IMR-90 (cell line): ENCODE results near the gene MINDY3. TPM values are rescaled to one million over a fixed set of nuclear protein-coding genes. Genes with fewer than 3 reads are reported as not detected.

Experiments
- ATAC-seq: fragments of 200-7000 bp; cut with Tn5 transposase; 2 replicates; pipeline ENCODE4 v1.9.1; 2020; ENCODE audit warnings: low read depth, mild to moderate bottlenecking, moderate library complexity
- BruUV-seq: library from RNA; stranded (reverse); fragments of 400-500 nt; replicated peaks from 2 replicates; lab custom pipeline; 2021; lab: Mats Ljungman, UMichigan
- CTCF ChIA-PET: fragments of 300-600 bp; formaldehyde crosslinking; extraction: SDS; loops from one replicate; lab custom pipeline; 2021; ENCODE audit warnings: antibody characterized with exemption; lab: Yijun Ruan, JAX
- POLR2A ChIA-PET: fragments of 300-600 bp; sonication (Branson Sonifier 250); formaldehyde crosslinking; loops from one replicate; lab custom pipeline; 2022; ENCODE audit warnings: antibody characterized with exemption; ENCODE audit not compliant: unreplicated experiment; lab: Charles Lee
- DNase-seq: peaks from one replicate; pipeline ENCODE4 v3.0.0; 2013
- H2AFZ ChIP-seq: replicated peaks from 2 replicates; pipeline ENCODE3; 2013; ENCODE audit warnings: low read length, mild to moderate bottlenecking; ENCODE audit not compliant: poor library complexity
- H2AK5ac ChIP-seq: 2 replicates; pipeline ENCODE4 v1.6.1; 2013; ENCODE audit warnings: low read depth, low read length, inconsistent platforms
- H2AK9ac ChIP-seq: replicated peaks from 2 replicates; pipeline ENCODE3; 2013; ENCODE audit warnings: mild to moderate bottlenecking, low read depth, low read length, moderate library complexity; ENCODE audit not compliant: poor library complexity
- H2BK120ac ChIP-seq: 2 replicates; pipeline ENCODE4 v1.6.1; 2013; ENCODE audit warnings: low read depth, low read length, inconsistent platforms
- H2BK15ac ChIP-seq: 3 replicates; pipeline ENCODE4 v1.6.1; 2013; ENCODE audit warnings: low read depth, low read length, inconsistent platforms
- H2BK20ac ChIP-seq: 2 replicates; pipeline ENCODE4 v1.6.1; 2013; ENCODE audit warnings: low read depth, mild to moderate bottlenecking, inconsistent platforms, low read length, moderate library complexity
- H2BK5ac ChIP-seq: 2 replicates; pipeline ENCODE4 v1.6.1; 2013; ENCODE audit warnings: mild to moderate bottlenecking, low read depth, low read length, inconsistent platforms; ENCODE audit not compliant: poor library complexity, severe bottlenecking
- H3K14ac ChIP-seq: replicated peaks from 2 replicates; pipeline ENCODE4 v1.6.1; 2013; ENCODE audit warnings: low read depth, low read length, inconsistent platforms
- H3K18ac ChIP-seq: 2 replicates; pipeline ENCODE4 v1.6.1; 2013; ENCODE audit warnings: low read depth, low read length, control low read depth
- H3K23ac ChIP-seq: 2 replicates; pipeline ENCODE4 v1.6.1; 2013; ENCODE audit warnings: low read depth, low read length, inconsistent platforms
- H3K27ac ChIP-seq: 2 replicates; pipeline ENCODE4 v1.5.1; 2013; ENCODE audit warnings: mild to moderate bottlenecking, control low read depth, low read length; ENCODE audit not compliant: insufficient read depth
- H3K27me3 ChIP-seq: 2 replicates; pipeline ENCODE4 v1.6.1; 2013; ENCODE audit warnings: low read length; ENCODE audit not compliant: control insufficient read depth, insufficient read depth
- H3K36me3 ChIP-seq: 2 replicates; pipeline ENCODE4 v1.6.1; 2013; ENCODE audit warnings: low read length, mixed read lengths; ENCODE audit not compliant: control insufficient read depth, insufficient read depth
- H3K4ac ChIP-seq: 2 replicates; pipeline ENCODE4 v1.6.1; 2013; ENCODE audit warnings: low read depth, low read length, inconsistent platforms
- H3K4me1 ChIP-seq: 2 replicates; pipeline ENCODE4 v1.6.1; 2013; ENCODE audit warnings: low read length, mixed read lengths; ENCODE audit not compliant: control insufficient read depth, insufficient read depth
- H3K4me2 ChIP-seq: 2 replicates; pipeline ENCODE4 v1.6.1; 2013; ENCODE audit warnings: low read depth, mild to moderate bottlenecking, control low read depth, low read length, moderate library complexity
- H3K4me3 ChIP-seq: 2 replicates; pipeline ENCODE4 v1.5.1; 2013; ENCODE audit warnings: low read depth, mild to moderate bottlenecking, control low read depth, low read length, moderate library complexity; ENCODE audit not compliant: insufficient read depth
- H3K56ac ChIP-seq: 2 replicates; pipeline ENCODE4 v1.6.1; 2013; ENCODE audit warnings: low read length, inconsistent platforms; ENCODE audit not compliant: insufficient read depth; ENCODE audit errors: extremely low read depth
- H3K79me1 ChIP-seq, 2 experiments: 2 replicates each; pipeline ENCODE4 v1.6.1; 2013; ENCODE audit warnings: low read length in 2 of 2, inconsistent platforms in 1 of 2, low read depth in 1 of 2
- H3K9ac ChIP-seq: 2 replicates; pipeline ENCODE4 v1.6.1; 2013; ENCODE audit warnings: low read depth, low read length, control low read depth
- H3K9me1 ChIP-seq: 2 replicates; pipeline ENCODE4 v1.6.1; 2013; ENCODE audit warnings: low read length, inconsistent platforms; ENCODE audit not compliant: insufficient read depth
- H3K9me3 ChIP-seq: 2 replicates; pipeline ENCODE4 v1.6.1; 2013; ENCODE audit warnings: low read length; ENCODE audit not compliant: control insufficient read depth, insufficient read depth
- H4K20me1 ChIP-seq: 2 replicates; pipeline ENCODE4 v1.6.1; 2013; ENCODE audit warnings: low read length, inconsistent platforms; ENCODE audit not compliant: insufficient read depth
- H4K5ac ChIP-seq: 2 replicates; pipeline ENCODE4 v1.6.1; 2013; ENCODE audit warnings: mild to moderate bottlenecking, low read depth, low read length, control low read depth
- H4K8ac ChIP-seq, 2 experiments: 2 replicates each; pipeline ENCODE4 v1.6.1; 2013; ENCODE audit warnings: low read depth in 2 of 2, low read length in 2 of 2, control low read depth in 1 of 2, inconsistent platforms in 1 of 2
- H4K91ac ChIP-seq: 2 replicates; pipeline ENCODE4 v1.6.1; 2013; ENCODE audit warnings: low read depth, low read length, inconsistent platforms; ENCODE audit not compliant: insufficient read depth
- BHLHE40 ChIP-seq: fragments of 150-350 bp; IDR thresholded peaks from 2 replicates; pipeline ENCODE4 v1.6.1; 2016; ENCODE audit warnings: mild to moderate bottlenecking, low read depth, low read length
- FOS ChIP-seq: fragments of 150-350 bp; IDR thresholded peaks from 2 replicates; pipeline ENCODE4 v1.6.1; 2016; ENCODE audit warnings: low read depth, low read length
- MAZ ChIP-seq: IDR thresholded peaks from 2 replicates; pipeline ENCODE4 v1.6.1; 2012; ENCODE audit warnings: low read depth, mild to moderate bottlenecking, low read length, improper control_type of control experiment, moderate library complexity, borderline replicate concordance
- POLR2A ChIP-seq: IDR thresholded peaks from 2 replicates; pipeline ENCODE4 v1.6.1; 2012; ENCODE audit warnings: mild to moderate bottlenecking, low read depth, low read length
- RAD21 ChIP-seq: IDR thresholded peaks from 2 replicates; pipeline ENCODE4 v1.6.1; 2012; ENCODE audit warnings: low read length, improper control_type of control experiment
- RFX5 ChIP-seq: IDR thresholded peaks from 2 replicates; pipeline ENCODE4 v1.8.0; 2012; ENCODE audit warnings: low read depth, mild to moderate bottlenecking, low read length, moderate library complexity
- SMC3 ChIP-seq: fragments of 150-350 bp; IDR thresholded peaks from 2 replicates; pipeline ENCODE4 v1.6.1; 2016; ENCODE audit warnings: low read depth, mild to moderate bottlenecking, antibody characterized with exemption, low read length, moderate library complexity
- USF2 ChIP-seq: fragments of 150-350 bp; IDR thresholded peaks from 2 replicates; pipeline ENCODE4 v1.6.1; 2017; ENCODE audit warnings: mild to moderate bottlenecking, antibody characterized with exemption, low read length, low read depth
- WGBS, 2 experiments: methylation state at CpG; one replicate each; pipeline versions ENCODE4 v1.1.5 to v1.1.7; 2013; ENCODE audit warnings: missing lambda C conversion rate in 2 of 2; ENCODE audit not compliant: insufficient read length in 1 of 2; ENCODE audit errors: extremely low coverage in 2 of 2; 5-methylcytosine and 5-hydroxymethylcytosine counted together
- dilution Hi-C: fragments of 300-500 bp; cut with HindIII; formaldehyde crosslinking; loops from one replicate; pipeline ENCODE4 v1.14.3; 2018; ENCODE audit warnings: low sequenced_read_pairs; ENCODE audit not compliant: unreplicated experiment
- in situ Hi-C: fragments of 300-500 bp; cut with MboI; formaldehyde crosslinking; loops from 3 replicates; pipeline ENCODE4 v1.14.3; 2019; ENCODE audit warnings: low sequenced_read_pairs, inconsistent platforms, mixed read lengths
- intact Hi-C: fragments of 100-400 bp; cut with micrococcal nuclease; formaldehyde crosslinking; loops from 2 replicates; pipeline ENCODE4 v1.10.0; 2022
- polyA plus RNA-seq, 3 experiments: library from polyadenylated mRNA; depleted of rRNA; stranded (reverse); fragments of >200 nt; gene quantifications; 2 replicates each; pipeline ENCODE4 v1.2.3, GENCODE V29; 2012; ENCODE audit warnings: low replicate concordance in 1 of 3
- total RNA-seq: library from RNA; depleted of rRNA; stranded (reverse); fragments of >200 nt; gene quantifications from 2 replicates; pipeline ENCODE4 v1.2.3, GENCODE V29; 2012
- TF ChIP-seq, protein P1 (sequence below): fragments of 150-350 bp; IDR thresholded peaks from 2 replicates; pipeline ENCODE4 v1.6.1; 2016; ENCODE audit warnings: low read depth, mild to moderate bottlenecking, low read length, moderate library complexity, borderline replicate concordance
- TF ChIP-seq, protein P2 (sequence below): conservative IDR thresholded peaks from 2 replicates; pipeline ENCODE4 v1.5.1; 2012; ENCODE audit warnings: mild to moderate bottlenecking, low read depth, low read length, improper control_type of control experiment

The MINDY3 gene
- total and polyA plus RNA-seq, 2 of the 4 experiments (the other 2 are of a cell fraction), result 13.9 to 14.5 TPM

DNA sequence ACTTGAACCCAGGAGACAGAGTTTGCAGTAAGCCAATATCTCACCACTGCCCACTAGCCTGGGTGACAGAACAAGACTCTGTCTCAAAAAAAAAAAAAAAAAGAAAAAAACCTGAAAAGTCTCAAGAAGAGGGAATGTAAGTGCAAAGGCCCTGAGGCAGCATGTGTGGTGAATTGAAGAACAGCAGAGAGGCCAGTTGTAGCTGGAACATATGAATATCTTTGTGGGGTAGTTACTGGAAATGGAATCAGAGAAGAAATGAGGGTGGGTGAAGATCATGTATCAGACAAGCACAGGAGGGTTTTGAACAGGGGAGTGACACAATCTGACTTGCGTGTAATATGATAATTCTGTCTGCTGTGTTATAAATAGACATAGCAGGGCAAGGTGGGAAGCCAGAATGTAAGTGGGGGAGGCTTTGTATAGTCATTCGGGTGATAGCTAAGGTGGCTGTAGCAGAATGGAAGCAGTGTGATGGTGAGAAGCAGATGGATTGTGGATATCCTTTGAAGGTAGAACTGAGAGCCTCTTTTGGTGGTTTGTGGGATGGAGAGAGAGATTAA lies 95.3 kb downstream of the MINDY3 start:
- intact Hi-C loops, result no loop called here
- BruUV-seq, result no TSS peak

More for the DNA sequence above, 95.3 kb downstream of the MINDY3 start:
- no peak overlapping the region for H2BK20ac ChIP-seq
- H3K23ac ChIP-seq, result no peak overlapping the region
- H3K4ac ChIP-seq, result no peak overlapping the region
- H2BK5ac ChIP-seq, result no peak overlapping the region
- H3K4me3 ChIP-seq, result no peak overlapping the region
- H3K79me1 ChIP-seq, result no peaks in the 10 kb centered on the region
- no peak for ATAC-seq
- POLR2A ChIA-PET, result no interaction called here
- H4K8ac ChIP-seq, result no peak overlapping the region
- 100% methylated on average over 2 of the region's 2 CpGs; no CpG with 5 or more reads in 1 of the 2 experiments for WGBS, 2 experiments
- no peaks in the 10 kb centered on the region for H3K36me3 ChIP-seq
- H2AFZ ChIP-seq, result no peak overlapping the region
- no peak overlapping the region for H2BK15ac ChIP-seq
- no peaks in the 10 kb centered on the region for H4K20me1 ChIP-seq
- no peak overlapping the region for H2AK5ac ChIP-seq
- no peak overlapping the region for H3K27ac ChIP-seq
- H3K18ac ChIP-seq, result no peak overlapping the region
- H3K27me3 ChIP-seq, result no peaks in the 10 kb centered on the region
- in situ Hi-C loops (no loop called here), dilution Hi-C loops (no loop called here)
- H3K56ac ChIP-seq, result no peak overlapping the region
- no peak overlapping the region for H4K5ac ChIP-seq
- H4K91ac ChIP-seq, result no peak overlapping the region
- no peak for DNase-seq
- TF ChIP-seq BHLHE40 (no peak), RFX5 (no peak), MAZ (no peak), FOS (no peak), RAD21 (no peak), SMC3 (no peak), USF2 (no peak), POLR2A (no peak)
- TF ChIP-seq, protein P1, sequence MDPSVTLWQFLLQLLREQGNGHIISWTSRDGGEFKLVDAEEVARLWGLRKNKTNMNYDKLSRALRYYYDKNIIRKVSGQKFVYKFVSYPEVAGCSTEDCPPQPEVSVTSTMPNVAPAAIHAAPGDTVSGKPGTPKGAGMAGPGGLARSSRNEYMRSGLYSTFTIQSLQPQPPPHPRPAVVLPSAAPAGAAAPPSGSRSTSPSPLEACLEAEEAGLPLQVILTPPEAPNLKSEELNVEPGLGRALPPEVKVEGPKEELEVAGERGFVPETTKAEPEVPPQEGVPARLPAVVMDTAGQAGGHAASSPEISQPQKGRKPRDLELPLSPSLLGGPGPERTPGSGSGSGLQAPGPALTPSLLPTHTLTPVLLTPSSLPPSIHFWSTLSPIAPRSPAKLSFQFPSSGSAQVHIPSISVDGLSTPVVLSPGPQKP, result no peak
- TF ChIP-seq, protein P2, sequence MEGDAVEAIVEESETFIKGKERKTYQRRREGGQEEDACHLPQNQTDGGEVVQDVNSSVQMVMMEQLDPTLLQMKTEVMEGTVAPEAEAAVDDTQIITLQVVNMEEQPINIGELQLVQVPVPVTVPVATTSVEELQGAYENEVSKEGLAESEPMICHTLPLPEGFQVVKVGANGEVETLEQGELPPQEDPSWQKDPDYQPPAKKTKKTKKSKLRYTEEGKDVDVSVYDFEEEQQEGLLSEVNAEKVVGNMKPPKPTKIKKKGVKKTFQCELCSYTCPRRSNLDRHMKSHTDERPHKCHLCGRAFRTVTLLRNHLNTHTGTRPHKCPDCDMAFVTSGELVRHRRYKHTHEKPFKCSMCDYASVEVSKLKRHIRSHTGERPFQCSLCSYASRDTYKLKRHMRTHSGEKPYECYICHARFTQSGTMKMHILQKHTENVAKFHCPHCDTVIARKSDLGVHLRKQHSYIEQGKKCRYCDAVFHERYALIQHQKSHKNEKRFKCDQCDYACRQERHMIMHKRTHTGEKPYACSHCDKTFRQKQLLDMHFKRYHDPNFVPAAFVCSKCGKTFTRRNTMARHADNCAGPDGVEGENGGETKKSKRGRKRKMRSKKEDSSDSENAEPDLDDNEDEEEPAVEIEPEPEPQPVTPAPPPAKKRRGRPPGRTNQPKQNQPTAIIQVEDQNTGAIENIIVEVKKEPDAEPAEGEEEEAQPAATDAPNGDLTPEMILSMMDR, result no peak
- H3K9ac ChIP-seq, result no peak overlapping the region
- no peaks in the 10 kb centered on the region for H3K9me1 ChIP-seq
- CTCF ChIA-PET, result no interaction called here
- H2AK9ac ChIP-seq, result no peak overlapping the region
- no peak overlapping the region for H2BK120ac ChIP-seq
- H3K4me1 ChIP-seq, result no peaks in the 10 kb centered on the region
- H3K14ac ChIP-seq, result no peak overlapping the region
- no peaks in the 10 kb centered on the region for H3K9me3 ChIP-seq
- no peak overlapping the region for H3K4me2 ChIP-seq
